SK-N-SH (cell line): Measurements from ENCODE around the gene FCER2. TPM values are rescaled to one million over a fixed set of nuclear protein-coding genes. Genes with fewer than 3 reads are reported as not detected.

Source experiments
- CTCF ChIA-PET: fragments of 300-600, 350-600 bp; formaldehyde crosslinking; extraction: SDS; loops from one replicate; lab custom pipeline; 2021; lab: Yijun Ruan, JAX
- POLR2A ChIA-PET: fragments of 350-600 bp; sonication (Branson Sonifier 250); formaldehyde crosslinking; extraction: SDS; loops from one replicate; lab custom pipeline; 2020; ENCODE audit warnings: antibody characterized with exemption, inconsistent platforms; lab: Yijun Ruan, JAX
- DNase-seq: peaks from one replicate; pipeline ENCODE4 v3.0.0; 2012
- H2AFZ ChIP-seq: fragments of 200-600 bp; sonication (generic); 2 replicates; pipeline ENCODE4 v1.8.1; 2016; ENCODE audit warnings: antibody characterized with exemption, mild to moderate bottlenecking, low read depth
- H3F3A ChIP-seq: fragments of 200-600 bp; sonication (generic); replicated peaks from 2 replicates; pipeline ENCODE3; 2016; ENCODE audit warnings: antibody characterized with exemption, mild to moderate bottlenecking; ENCODE audit not compliant: insufficient read depth
- H3K27ac ChIP-seq, 2 experiments: fragments of 200-500 bp in 1 of 2; fragments of 200-600 bp in 1 of 2; sonication (Bioruptor generic) in 1 of 2; sonication (generic), shearing (Covaris generic) in 1 of 2; 2 replicates each; pipeline versions ENCODE4 v1.5.1 to v1.6.1; 2014 to 2016; ENCODE audit warnings: low read depth in 2 of 2, inconsistent platforms in 1 of 2, low read length in 1 of 2, mild to moderate bottlenecking in 1 of 2, mixed read lengths in 1 of 2
- H3K27me3 ChIP-seq: fragments of 200-600 bp; sonication (generic), shearing (Covaris generic); 2 replicates; pipeline ENCODE4 v1.6.1; 2016; ENCODE audit warnings: mixed run types; ENCODE audit not compliant: insufficient read depth
- H3K36me3 ChIP-seq, 2 experiments: fragments of 200-500 bp in 1 of 2; fragments of 200-600 bp in 1 of 2; sonication (Bioruptor generic) in 1 of 2; sonication (generic) in 1 of 2; replicated peaks in 1 of 2; 2 replicates each; pipeline versions ENCODE3 to v1.5.1; 2014 to 2016; ENCODE audit warnings: low read length in 1 of 2, mild to moderate bottlenecking in 1 of 2; ENCODE audit not compliant: insufficient read depth in 2 of 2, control insufficient read depth in 1 of 2
- H3K4me1 ChIP-seq, 2 experiments: fragments of 200-500 bp in 1 of 2; fragments of 200-600 bp in 1 of 2; sonication (Bioruptor generic) in 1 of 2; sonication (generic), shearing (Covaris generic) in 1 of 2; 2 replicates each; pipeline versions ENCODE4 v1.5.1 to v1.6.1; 2014 to 2016; ENCODE audit warnings: low read depth in 1 of 2, low read length in 1 of 2, mixed run types in 1 of 2; ENCODE audit not compliant: insufficient read depth in 2 of 2, control insufficient read depth in 1 of 2
- H3K4me2 ChIP-seq: fragments of 200-600 bp; sonication (generic), shearing (Covaris generic); 2 replicates; pipeline ENCODE4 v1.6.1; 2017; ENCODE audit warnings: mixed run types
- H3K4me3 ChIP-seq, 2 experiments: fragments of 200-500 bp in 1 of 2; fragments of 200-600 bp in 1 of 2; sonication (Bioruptor generic) in 1 of 2; sonication (generic), shearing (Covaris generic) in 1 of 2; 2 replicates each; pipeline versions ENCODE4 v1.5.1 to v1.8.1; 2014 to 2016; ENCODE audit warnings: low read depth in 2 of 2, inconsistent platforms in 1 of 2, low read length in 1 of 2, mild to moderate bottlenecking in 1 of 2, mixed read lengths in 1 of 2, moderate library complexity in 1 of 2
- H3K79me2 ChIP-seq: fragments of 200-600 bp; sonication (generic); 2 replicates; pipeline ENCODE4 v1.8.1; 2017; ENCODE audit warnings: mild to moderate bottlenecking; ENCODE audit not compliant: insufficient read depth
- H3K9ac ChIP-seq: fragments of 200-600 bp; sonication (generic); 2 replicates; pipeline ENCODE4 v1.6.1; 2017; ENCODE audit warnings: mixed run types
- H3K9me2 ChIP-seq: fragments of 200-600 bp; sonication (generic); 2 replicates; pipeline ENCODE4 v1.6.1; 2017; ENCODE audit warnings: mixed run types
- H3K9me3 ChIP-seq: fragments of 200-600 bp; sonication (generic); 2 replicates; pipeline ENCODE4 v1.6.1; 2017; ENCODE audit warnings: mixed run types, mild to moderate bottlenecking, moderate library complexity
- H4K20me1 ChIP-seq: fragments of 200-600 bp; sonication (generic); 2 replicates; pipeline ENCODE4 v1.6.1; 2017; ENCODE audit warnings: mild to moderate bottlenecking, mixed run types; ENCODE audit not compliant: insufficient read depth
- CHD2 ChIP-seq: fragments of 150-350 bp; IDR thresholded peaks from 2 replicates; pipeline ENCODE4 v1.6.1; 2018; ENCODE audit warnings: low read length; ENCODE audit not compliant: partially characterized antibody
- ELF1 ChIP-seq: IDR thresholded peaks from 2 replicates; pipeline ENCODE4 v1.4.0; 2012
- EP300 ChIP-seq, 2 experiments: IDR thresholded peaks; 2 replicates each; pipeline versions ENCODE4 v1.4.0 to v1.6.1; 2012; ENCODE audit warnings: borderline replicate concordance in 1 of 2, low read depth in 1 of 2, low read length in 1 of 2
- EZH2phosphoT487 ChIP-seq: fragments of 200-600 bp; sonication (generic); IDR thresholded peaks from 2 replicates; pipeline ENCODE4 v1.6.1; 2017; ENCODE audit warnings: low read depth, mixed run types, mild to moderate bottlenecking, antibody characterized with exemption, moderate library complexity, borderline replicate concordance
- GABPA ChIP-seq: IDR thresholded peaks from 2 replicates; pipeline ENCODE4 v1.4.0; 2012; ENCODE audit warnings: low read depth, mild to moderate bottlenecking
- JUND ChIP-seq: IDR thresholded peaks from 2 replicates; pipeline ENCODE4 v1.4.0; 2012
- MEF2A ChIP-seq: IDR thresholded peaks from 2 replicates; pipeline ENCODE4 v1.4.0; 2012; ENCODE audit warnings: low read depth, borderline replicate concordance
- NFIC ChIP-seq: IDR thresholded peaks from 2 replicates; pipeline ENCODE4 v1.4.0; 2012; ENCODE audit warnings: borderline replicate concordance
- NRF1 ChIP-seq: IDR thresholded peaks from 2 replicates; pipeline ENCODE4 v1.6.1; 2012; ENCODE audit warnings: low read depth, mild to moderate bottlenecking, low read length
- POLR2AphosphoS5 ChIP-seq: IDR thresholded peaks from 2 replicates; pipeline ENCODE4 v1.6.1; 2012; ENCODE audit warnings: low read depth, low read length
- RAD21 ChIP-seq: IDR thresholded peaks from 2 replicates; pipeline ENCODE4 v1.6.1; 2012; ENCODE audit warnings: mild to moderate bottlenecking, low read length
- RCOR1 ChIP-seq: fragments of 150-350 bp; IDR thresholded peaks from 2 replicates; pipeline ENCODE4 v1.6.1; 2017; ENCODE audit warnings: antibody characterized with exemption, low read length
- RFX5 ChIP-seq: IDR thresholded peaks from 2 replicates; pipeline ENCODE4 v1.6.1; 2012; ENCODE audit warnings: mild to moderate bottlenecking, improper control_type of control experiment, low read length
- RXRA ChIP-seq: IDR thresholded peaks from 2 replicates; pipeline ENCODE4 v1.4.0; 2012; ENCODE audit warnings: low read depth, mild to moderate bottlenecking, borderline replicate concordance
- SIN3A ChIP-seq: IDR thresholded peaks from 2 replicates; pipeline ENCODE4 v1.6.1; 2012; ENCODE audit warnings: low read depth, mild to moderate bottlenecking, low read length, moderate library complexity, borderline replicate concordance
- SMC3 ChIP-seq: IDR thresholded peaks from 2 replicates; pipeline ENCODE4 v1.6.1; 2012; ENCODE audit warnings: low read depth, low read length, improper control_type of control experiment
- TAF1 ChIP-seq: IDR thresholded peaks from 2 replicates; pipeline ENCODE4 v1.6.1; 2012; ENCODE audit warnings: low read depth, mild to moderate bottlenecking, low read length, moderate library complexity, borderline replicate concordance
- TCF12 ChIP-seq: IDR thresholded peaks from 2 replicates; pipeline ENCODE4 v1.4.0; 2012
- TEAD4 ChIP-seq: IDR thresholded peaks from 2 replicates; pipeline ENCODE4 v1.4.0; 2012; ENCODE audit warnings: mild to moderate bottlenecking, borderline replicate concordance; ENCODE audit not compliant: insufficient read depth
- WGBS: methylation state at CpG from one replicate; pipeline ENCODE4 v1.1.6; 2017; ENCODE audit warnings: low lambda C conversion rate; 5-methylcytosine and 5-hydroxymethylcytosine counted together
- polyA plus RNA-seq, 3 experiments: library from polyadenylated mRNA; depleted of rRNA; stranded (reverse); fragments of >200 nt; gene quantifications; 2 replicates each; pipeline ENCODE4 v1.2.3, GENCODE V29; 2012
- TF ChIP-seq, protein P1 (sequence below): fragments of 150-350 bp; IDR thresholded peaks from 2 replicates; pipeline ENCODE4 v1.6.1; 2016; ENCODE audit warnings: mild to moderate bottlenecking, low read depth, low read length
- TF ChIP-seq, protein P2 (sequence below): IDR thresholded peaks from 2 replicates; pipeline ENCODE4; 2012
- TF ChIP-seq, protein P3 (sequence below): fragments of 150-350 bp; IDR thresholded peaks from 2 replicates; pipeline ENCODE4 v1.6.1; 2017; ENCODE audit warnings: antibody characterized with exemption, low read length, low read depth, borderline replicate concordance

FCER2 gene
- polyA plus RNA-seq, 1 of the 3 experiments (the other 2 are of a cell fraction) = not detected

- DNase-seq = no peak
These were observed 42.4 kb upstream of the FCER2 start for GRCh38 chr19:7744199-7744786.

DNA sequence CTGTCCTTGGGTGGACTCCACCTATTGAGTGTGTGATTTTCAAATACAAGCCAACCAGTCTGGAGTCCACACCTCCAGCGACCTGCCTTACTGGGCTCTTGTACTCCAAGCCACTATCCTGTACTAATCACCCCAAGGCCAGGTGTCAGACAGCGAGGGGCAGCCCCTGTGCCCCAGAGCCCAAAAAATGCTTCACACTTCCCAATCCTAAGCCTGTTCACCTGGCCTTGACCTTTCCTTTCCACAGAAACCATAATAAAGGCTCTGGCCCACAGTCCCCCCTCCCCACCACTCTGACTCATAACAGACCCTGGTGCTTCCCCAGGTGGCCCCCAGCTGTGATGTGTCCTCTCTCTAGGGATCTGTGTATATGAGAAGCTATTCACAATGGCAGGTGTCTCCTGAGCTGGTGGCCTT, 41.5 kb upstream of the FCER2 start:
- CTCF ChIA-PET = interaction anchor here (1.3 kb wide), 1 partner anchor 8 kb away, joined by 3 read pairs; no protein-coding TSS in a partner anchor
- POLR2A ChIA-PET = no interaction called here
- Histone ChIP-seq H3K36me3 (no peaks in the 10 kb centered on the region), H3K27me3 (peaks cover 45% of the 10 kb centered on the region), H3K79me2 (no peaks in the 10 kb centered on the region), H3K4me1 (no peaks in the 10 kb centered on the region), H3F3A (no peaks in the 10 kb centered on the region), H4K20me1 (no peaks in the 10 kb centered on the region), H3K4me3 (no peak overlapping the region), H3K9ac (no peak overlapping the region), H3K9me3 (no peaks in the 10 kb centered on the region), H3K9me2 (no peaks in the 10 kb centered on the region), H3K27ac (no peak overlapping the region), H2AFZ (no peak overlapping the region), H3K4me2 (no peak overlapping the region)
- no peak for TF ChIP-seq JUND
- TF ChIP-seq SMC3 = no peak
- TF ChIP-seq, protein P1, sequence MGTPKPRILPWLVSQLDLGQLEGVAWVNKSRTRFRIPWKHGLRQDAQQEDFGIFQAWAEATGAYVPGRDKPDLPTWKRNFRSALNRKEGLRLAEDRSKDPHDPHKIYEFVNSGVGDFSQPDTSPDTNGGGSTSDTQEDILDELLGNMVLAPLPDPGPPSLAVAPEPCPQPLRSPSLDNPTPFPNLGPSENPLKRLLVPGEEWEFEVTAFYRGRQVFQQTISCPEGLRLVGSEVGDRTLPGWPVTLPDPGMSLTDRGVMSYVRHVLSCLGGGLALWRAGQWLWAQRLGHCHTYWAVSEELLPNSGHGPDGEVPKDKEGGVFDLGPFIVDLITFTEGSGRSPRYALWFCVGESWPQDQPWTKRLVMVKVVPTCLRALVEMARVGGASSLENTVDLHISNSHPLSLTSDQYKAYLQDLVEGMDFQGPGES = no peak
- TF ChIP-seq TEAD4 = no peak
- no peak for TF ChIP-seq POLR2AphosphoS5
- no peak for TF ChIP-seq RXRA
- TF ChIP-seq NRF1 = no peak
- TF ChIP-seq MEF2A = no peak
- TF ChIP-seq, protein P2, sequence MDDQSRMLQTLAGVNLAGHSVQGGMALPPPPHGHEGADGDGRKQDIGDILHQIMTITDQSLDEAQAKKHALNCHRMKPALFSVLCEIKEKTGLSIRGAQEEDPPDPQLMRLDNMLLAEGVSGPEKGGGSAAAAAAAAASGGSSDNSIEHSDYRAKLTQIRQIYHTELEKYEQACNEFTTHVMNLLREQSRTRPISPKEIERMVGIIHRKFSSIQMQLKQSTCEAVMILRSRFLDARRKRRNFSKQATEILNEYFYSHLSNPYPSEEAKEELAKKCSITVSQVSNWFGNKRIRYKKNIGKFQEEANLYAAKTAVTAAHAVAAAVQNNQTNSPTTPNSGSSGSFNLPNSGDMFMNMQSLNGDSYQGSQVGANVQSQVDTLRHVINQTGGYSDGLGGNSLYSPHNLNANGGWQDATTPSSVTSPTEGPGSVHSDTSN = no peak
- no peak for TF ChIP-seq EP300 (IDR thresholded peaks at IDR 0.05; ENCODE audit: borderline replicate concordance in 1 of 2, low read depth in 1 of 2, low read length in 1 of 2)
- no peak for TF ChIP-seq TAF1
- no peak for TF ChIP-seq ELF1
- TF ChIP-seq RFX5 = no peak
- TF ChIP-seq, protein P3, sequence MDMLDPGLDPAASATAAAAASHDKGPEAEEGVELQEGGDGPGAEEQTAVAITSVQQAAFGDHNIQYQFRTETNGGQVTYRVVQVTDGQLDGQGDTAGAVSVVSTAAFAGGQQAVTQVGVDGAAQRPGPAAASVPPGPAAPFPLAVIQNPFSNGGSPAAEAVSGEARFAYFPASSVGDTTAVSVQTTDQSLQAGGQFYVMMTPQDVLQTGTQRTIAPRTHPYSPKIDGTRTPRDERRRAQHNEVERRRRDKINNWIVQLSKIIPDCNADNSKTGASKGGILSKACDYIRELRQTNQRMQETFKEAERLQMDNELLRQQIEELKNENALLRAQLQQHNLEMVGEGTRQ = no peak
- TF ChIP-seq TCF12 = no peak
- TF ChIP-seq SIN3A = no peak
- TF ChIP-seq EZH2phosphoT487 = no peak
- TF ChIP-seq RAD21 = no peak
- no peak for DNase-seq
- WGBS = 0% methylated on average over 1 of the region's 2 CpGs

More at GRCh38 chr19:7744199-7744786, 42.4 kb upstream of the FCER2 start:
- H3K9me3 ChIP-seq = no peaks in the 10 kb centered on the region
- no peak overlapping the region for H3K4me2 ChIP-seq
- no peak overlapping the region for H3K9ac ChIP-seq
- no peaks in the 10 kb centered on the region for H3K9me2 ChIP-seq
- no peaks in the 10 kb centered on the region for H3K4me1 ChIP-seq
- H4K20me1 ChIP-seq = no peaks in the 10 kb centered on the region
- no peaks in the 10 kb centered on the region for H3K79me2 ChIP-seq
- no peak overlapping the region for H3K4me3 ChIP-seq
- H3K27ac ChIP-seq = no peak overlapping the region
- POLR2A ChIA-PET = no interaction called here
- 2% methylated on average over 5 of the region's 5 CpGs for WGBS
- H3K36me3 ChIP-seq = no peaks in the 10 kb centered on the region
- CTCF ChIA-PET = interaction anchor here (0.8 to 1.3 kb wide), 2 partner anchors 9 to 63 kb away, joined by 3 read pairs; partner anchors contain the start of gene TRAPPC5
- H3F3A ChIP-seq = no peaks in the 10 kb centered on the region
- peaks cover 40% of the 10 kb centered on the region for H3K27me3 ChIP-seq
- no peak for TF ChIP-seq NFIC
- TF ChIP-seq CHD2 = no peak
- no peak for TF ChIP-seq JUND
- TF ChIP-seq POLR2AphosphoS5 = no peak
- TF ChIP-seq RCOR1 = no peak
- TF ChIP-seq, protein P2 = no peak
- no peak for TF ChIP-seq GABPA
- H2AFZ ChIP-seq = no peak overlapping the region
